ENCODE data around the gene MRFAP1L1.

GRCh38 chr4:6701371-6701770 lies 8.3 kb downstream of the MRFAP1L1 start:
- no peak for TF ChIP-seq CTCF (IDR thresholded peaks at IDR 0.05)
- TF ChIP-seq POLR2AphosphoS5 (IDR thresholded peaks at IDR 0.05): no peak
